Measurements from ENCODE around the gene YIPF2. TPM values are rescaled to one million over a fixed set of nuclear protein-coding genes. Genes with fewer than 3 reads are reported as not detected.
"Not testable (repeated sequence)": the region's sequence is repeated elsewhere in the genome, so short reads cannot be mapped to it uniquely, and the experiment has no call there.

YIPF2 gene
- total RNA-seq, 1 experiment from 2014 or later, result 106 TPM

DNA sequence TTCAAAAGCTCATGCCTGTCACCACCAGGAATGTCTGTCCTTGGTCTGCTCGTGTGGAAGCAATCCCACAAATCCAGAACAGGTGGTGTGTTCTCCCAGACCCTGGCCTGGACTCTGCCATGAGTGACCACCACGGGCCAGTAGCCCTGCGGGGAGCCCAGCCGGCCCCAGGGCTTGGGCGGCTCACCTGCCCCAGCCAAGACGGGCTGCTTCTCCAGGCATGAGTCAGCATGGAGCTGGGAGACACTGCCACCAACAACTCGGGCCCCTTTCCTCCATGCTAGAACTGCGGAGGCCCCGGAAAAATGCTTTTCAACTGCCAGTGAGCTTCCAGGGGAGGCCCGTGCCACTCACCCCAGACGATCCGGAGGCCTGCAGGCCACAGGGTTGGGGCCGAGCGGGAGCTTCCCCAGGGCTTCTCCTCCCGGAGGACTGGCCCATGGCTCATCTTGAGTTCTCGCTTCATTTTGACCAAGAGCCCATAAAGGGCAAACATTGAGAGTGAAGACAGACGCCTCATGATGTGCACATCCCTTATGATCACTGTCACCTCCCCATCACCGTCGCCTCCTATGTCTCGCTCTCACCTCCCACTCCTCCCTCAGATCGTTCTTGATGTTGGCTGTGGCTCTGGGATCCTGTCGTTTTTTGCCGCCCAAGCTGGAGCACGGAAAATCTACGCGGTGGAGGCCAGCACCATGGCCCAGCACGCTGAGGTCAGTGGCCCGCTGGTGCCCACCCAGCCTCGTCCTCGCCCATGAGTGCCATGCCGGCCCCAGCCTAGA lies 16.7 kb downstream of the YIPF2 start:
- DNase-seq (ENCODE audit: low spot score), result no peak

DNA sequence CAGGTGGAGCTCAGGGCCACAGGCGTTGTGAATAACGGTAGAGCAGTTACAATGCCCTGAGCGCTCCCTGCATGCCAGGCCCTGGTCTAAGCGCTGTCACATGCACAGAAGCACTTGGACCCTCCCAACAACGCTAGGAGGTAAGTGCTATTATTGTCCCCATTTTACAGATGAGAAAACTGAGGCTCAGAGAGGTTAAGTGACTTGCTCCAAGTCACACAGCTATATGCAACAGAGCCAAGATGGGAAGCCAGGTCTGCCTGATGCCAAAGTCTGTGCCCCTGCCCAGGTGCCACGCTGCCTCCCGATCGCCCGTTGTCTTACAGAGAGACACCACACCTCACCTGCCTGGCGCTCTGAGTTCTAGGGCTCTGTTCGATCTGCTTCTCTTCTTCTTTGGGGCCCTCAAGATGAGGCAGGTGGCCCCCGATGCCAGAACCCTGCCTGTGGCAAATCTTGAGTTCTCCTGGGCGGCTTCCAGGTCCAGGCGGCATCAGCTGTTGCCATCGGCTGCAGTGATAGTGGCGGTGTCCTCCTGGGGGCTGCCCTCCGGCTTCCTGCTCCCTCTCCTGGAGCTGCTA lies 20.0 kb downstream of the YIPF2 start:
- no peak for DNase-seq (ENCODE audit: low spot score)

DNA sequence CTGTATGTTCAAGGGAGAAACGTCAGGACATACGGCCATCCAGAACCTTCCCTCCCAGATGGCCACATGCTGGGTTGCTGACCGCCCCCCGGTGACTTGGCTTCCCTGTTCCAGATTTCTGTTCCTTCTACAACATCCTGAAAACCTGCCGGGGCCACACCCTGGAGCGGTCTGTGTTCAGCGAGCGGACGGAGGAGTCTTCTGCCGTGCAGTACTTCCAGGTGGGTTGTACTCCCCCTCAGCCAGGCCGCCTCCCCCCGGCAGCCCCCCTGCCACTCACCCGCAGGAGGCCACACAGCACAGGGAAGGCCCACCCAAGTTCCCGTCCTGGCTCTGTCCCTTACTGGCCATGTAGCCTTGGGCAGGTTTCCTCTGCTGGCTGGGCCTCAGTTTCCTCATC lies 20.5 kb downstream of the YIPF2 start:
- DNase-seq (ENCODE audit: low spot score), result no peak

DNA sequence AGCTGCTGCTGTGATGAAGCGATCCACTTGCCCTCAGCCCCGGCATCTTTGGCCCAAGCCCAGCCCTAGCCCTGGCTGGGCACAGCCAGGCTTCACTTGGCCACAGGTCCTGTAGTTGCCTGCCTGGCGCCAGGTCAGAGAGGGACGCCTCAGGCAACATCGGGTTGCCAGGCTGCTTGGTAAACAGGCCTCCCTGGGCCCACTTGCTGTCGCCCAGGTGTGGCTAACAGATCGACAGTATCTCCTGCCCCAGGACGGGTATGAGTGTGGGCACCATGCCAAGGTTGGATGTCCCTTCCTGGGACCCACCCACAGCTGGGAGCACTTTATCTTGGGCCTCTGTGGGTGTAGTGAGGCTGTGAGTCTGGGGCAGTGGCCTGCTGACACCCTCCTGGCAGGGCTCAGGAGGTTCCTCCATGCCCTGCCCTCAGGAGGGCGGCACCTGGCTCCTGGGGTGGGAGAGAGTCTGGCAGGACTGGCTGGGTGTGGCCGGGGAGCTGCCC lies 29.2 kb downstream of the YIPF2 start:
- DNase-seq (ENCODE audit: low spot score), result peak; percentile 78

GRCh38 chr19:10898633-10899032 lies 29.8 kb downstream of the YIPF2 start:
- DNase-seq (ENCODE audit: low spot score), result no peak

DNA sequence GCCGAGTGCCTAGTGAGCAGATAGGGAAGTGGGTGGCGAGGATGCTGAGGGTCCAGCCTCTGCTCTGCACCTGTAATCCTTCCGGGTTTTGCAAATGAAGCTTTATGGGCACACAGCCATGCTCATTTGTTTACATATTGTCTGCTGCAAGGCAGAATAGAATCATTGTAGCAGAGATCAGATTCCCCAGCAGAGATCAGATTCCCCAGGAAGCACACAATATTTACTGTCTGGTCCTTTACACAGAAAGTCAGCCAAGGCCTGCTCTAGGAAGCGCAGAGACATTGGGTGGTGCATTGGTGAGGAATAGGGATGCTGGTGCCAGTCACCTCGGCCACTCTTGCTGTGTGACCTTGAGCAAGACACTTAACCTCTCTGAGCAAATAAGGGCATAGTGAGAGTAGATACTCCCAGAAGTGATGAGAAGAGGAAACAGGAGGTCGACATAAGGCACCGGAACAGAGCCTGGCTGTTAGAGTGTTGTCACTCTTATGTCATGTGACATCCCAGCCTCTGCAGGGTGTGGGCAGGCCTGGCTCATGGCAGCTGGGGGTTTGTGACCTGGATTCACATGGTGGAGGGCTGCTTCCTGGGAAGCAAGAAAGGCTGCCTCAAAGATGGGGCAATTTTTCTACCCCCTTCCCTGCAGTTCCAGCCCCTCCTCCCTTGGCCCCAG lies 31.4 kb downstream of the YIPF2 start:
- no peak for DNase-seq (ENCODE audit: low spot score)

DNA sequence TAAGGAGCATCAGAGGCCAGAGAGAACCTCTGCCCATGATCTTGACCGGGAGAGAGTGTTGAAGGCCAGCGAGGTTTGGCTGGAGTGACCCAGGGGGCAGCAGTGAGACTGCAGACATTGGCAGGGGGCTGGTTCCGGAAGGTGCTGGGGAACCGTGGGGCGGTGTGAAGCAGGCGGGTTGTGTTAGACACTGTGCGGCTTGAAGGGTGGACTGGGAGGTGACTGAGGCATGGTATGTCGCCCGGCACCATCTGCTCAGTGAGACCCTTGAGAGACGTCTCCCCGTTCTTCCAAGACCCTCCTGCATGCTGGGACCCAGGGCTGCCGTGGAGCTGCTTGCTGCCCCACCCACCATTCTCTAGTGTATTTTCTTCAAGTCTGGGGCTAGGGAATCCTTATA lies 32.5 kb downstream of the YIPF2 start:
- no peak for DNase-seq (ENCODE audit: low spot score)

DNA sequence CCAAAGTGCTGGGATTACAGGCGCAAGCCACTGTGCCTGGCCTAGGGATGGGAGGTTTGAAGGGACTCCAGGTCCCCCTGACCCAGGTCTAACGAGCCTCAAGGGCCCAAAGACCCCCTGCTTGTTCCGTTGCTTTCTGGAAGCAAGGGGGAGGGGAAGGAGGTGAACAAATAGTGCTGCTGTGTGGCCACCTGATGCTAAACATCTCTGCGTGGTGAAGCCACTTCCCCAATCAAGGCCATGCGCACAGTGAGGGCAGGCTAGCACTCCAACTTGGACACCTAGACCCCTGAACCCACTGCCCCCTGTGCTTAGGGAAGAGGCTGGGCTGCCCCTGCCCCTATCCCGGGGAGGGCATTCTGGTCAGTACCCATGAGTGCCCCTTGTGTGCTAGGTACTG lies 33.1 kb downstream of the YIPF2 start:
- no peak for DNase-seq (ENCODE audit: low spot score)

GRCh38 chr19:10894911-10895213 lies 33.6 kb downstream of the YIPF2 start:
- DNase-seq (ENCODE audit: low spot score), result no peak

- no peak for DNase-seq (ENCODE audit: low spot score)
Observed at GRCh38 chr19:10892256-10892655, 36.2 kb downstream of the YIPF2 start.

DNA sequence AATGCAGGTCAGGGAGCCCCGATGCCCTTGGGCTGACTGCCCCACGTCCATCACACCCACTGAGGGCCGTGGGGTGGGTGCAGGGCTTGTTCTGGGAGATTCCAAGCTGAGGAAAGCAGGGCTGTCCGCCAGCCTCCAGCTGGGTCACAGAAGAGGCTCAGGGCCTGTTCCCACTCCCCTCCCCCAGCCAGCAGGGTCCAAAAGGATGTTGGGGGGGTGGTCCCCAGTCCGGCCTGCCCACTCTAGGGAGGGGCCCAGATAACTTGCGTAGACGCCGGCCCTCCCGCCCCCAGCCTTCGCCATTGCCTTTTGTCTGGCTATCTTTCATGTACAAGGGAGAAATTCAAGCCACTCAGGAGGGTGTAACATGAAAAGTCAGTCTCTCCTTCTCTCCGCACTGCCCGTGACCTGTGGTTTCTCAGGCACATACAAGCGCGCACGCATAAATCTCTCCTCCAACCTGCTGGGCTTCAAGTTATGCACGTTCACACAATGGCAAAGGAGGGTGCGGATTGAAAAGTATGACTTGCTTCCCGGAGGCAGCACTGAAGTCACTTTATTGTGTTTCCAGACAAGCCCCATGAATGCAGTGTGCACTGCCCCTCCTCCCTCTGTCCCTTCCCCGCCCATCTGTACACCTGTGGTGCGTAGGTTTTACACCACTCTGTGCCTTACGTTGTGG lies 36.9 kb downstream of the YIPF2 start:
- no peak for DNase-seq (ENCODE audit: low spot score)

DNA sequence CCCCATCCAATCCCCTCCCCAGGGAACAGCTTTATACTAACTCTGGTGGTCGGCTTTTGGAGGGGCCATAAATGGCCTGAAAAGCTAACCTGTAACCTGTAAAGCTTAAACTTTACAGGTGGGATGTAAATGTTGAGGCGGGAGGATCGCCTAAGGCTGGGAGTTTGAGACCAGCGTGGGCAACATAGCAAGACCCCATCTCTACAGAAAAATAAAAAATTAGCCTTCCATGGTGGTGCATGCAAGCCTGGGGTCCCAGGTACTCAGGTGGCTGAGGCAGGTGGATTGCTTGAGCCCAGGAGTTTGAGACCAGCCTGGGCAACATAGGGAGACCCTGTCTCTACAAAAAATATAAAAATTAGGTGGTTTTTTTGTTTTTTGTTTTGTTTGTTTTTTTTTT lies 38.6 kb downstream of the YIPF2 start:
- no peak for DNase-seq (ENCODE audit: low spot score)

DNA sequence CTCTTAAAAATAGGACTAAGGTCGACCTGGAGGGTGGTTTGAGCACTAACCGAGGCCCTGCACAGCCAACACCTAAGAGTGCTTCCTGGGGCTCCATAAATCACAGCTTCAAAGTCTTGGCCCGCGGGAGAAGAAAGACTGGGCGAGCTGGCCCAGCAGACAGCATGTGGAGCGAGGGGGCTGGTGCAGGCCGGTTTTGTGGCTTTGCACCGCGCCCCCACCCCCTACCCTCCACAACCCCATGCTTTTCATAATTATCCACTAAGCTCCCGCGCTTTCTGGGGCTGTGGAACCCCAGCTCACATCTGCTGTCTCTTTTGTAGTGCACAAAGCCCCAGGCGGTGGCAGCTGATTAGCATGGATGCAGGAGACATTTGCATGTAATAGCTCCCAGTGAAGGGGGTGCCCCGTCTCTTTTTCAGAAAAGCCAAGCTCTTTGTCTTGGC lies 40.0 kb downstream of the YIPF2 start:
- DNase-seq (ENCODE audit: low spot score), result no peak

GRCh38 chr19:10887616-10888367 lies 40.6 kb downstream of the YIPF2 start:
- DNase-seq (ENCODE audit: low spot score), result no peak

DNA sequence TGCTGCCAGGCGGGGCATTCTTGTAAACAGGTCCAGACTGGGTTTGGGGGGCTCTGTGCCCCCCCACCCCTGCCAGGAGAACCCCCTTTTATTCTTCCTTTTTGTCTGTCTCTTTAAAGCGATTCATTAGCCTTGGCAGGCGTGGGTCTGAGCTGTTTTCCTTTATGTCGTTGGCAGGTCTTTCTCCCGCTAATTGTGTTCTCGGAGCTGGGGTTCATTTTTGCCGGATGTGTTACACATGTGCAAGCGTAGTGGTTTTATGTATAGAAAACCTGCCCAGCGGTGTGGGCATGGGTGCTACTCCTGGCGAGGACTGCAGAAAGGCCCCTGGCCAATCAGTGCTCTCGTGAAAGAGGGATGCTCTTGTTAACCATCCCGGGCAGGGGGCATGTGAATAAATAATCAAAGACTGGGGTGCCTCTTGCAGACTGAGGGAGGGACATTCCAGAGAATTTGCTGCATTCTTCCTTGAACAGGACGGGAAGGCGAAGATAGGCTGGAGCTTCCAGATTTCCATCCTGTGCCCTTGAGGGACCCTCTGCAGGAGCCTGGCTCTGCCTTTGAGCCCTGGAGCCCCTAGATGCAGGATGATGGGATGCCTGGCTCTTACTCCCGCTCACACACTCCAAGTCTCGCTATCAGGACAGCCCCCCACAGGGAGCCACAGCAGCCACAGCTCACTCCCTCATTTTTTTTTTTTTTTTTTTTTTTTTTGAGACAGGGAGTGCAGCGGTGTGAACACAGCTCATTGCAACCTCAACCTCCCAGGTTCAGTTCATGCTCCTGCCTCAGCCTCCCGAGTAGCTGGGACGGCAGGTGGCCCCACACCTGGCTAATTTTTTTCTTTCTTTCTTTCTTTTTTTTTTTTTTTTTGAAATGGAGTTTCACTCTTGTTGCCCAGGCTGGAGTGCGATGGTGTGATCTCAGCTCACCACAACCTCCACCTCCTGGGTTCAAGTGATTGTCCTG lies 43.0 kb downstream of the YIPF2 start:
- no peak for DNase-seq (ENCODE audit: low spot score)

GRCh38 chr19:10884274-10884673 lies 44.2 kb downstream of the YIPF2 start:
- no peak for DNase-seq (ENCODE audit: low spot score)

GRCh38 chr19:10882108-10882457 lies 46.4 kb downstream of the YIPF2 start:
- no peak for DNase-seq (ENCODE audit: low spot score)

- DNase-seq (ENCODE audit: low spot score), result no peak
Observed at GRCh38 chr19:10881403-10882107, 46.9 kb downstream of the YIPF2 start.

GRCh38 chr19:10878253-10878652 lies 50.2 kb downstream of the YIPF2 start:
- no peak for DNase-seq (ENCODE audit: low spot score)

DNA sequence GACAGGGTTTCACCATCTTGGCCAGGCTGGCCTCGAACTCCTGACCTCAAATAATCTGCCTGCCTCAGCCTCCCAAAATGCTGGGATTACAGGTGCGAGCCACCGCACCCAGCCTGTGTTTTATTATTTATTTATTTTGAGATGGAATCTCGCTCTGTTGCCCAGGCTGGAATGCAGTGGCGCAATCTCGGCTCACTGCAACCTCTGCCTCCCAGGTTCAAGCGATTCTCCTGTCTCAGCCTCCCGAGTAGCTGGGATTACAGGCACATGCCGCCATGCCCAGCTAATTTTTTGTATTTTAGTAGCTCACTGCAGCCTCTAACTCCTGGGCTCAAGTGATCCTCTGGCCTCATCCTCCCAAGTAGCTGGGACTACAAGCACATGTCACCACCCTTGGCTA lies 50.8 kb downstream of the YIPF2 start:
- DNase-seq (ENCODE audit: low spot score), result not testable (repeated sequence)
